ENCODE results near the gene NCF4.
A peak's percentile ranks its signal among the peaks of the same experiment; 100 is the strongest.

Gene NCF4

DNA sequence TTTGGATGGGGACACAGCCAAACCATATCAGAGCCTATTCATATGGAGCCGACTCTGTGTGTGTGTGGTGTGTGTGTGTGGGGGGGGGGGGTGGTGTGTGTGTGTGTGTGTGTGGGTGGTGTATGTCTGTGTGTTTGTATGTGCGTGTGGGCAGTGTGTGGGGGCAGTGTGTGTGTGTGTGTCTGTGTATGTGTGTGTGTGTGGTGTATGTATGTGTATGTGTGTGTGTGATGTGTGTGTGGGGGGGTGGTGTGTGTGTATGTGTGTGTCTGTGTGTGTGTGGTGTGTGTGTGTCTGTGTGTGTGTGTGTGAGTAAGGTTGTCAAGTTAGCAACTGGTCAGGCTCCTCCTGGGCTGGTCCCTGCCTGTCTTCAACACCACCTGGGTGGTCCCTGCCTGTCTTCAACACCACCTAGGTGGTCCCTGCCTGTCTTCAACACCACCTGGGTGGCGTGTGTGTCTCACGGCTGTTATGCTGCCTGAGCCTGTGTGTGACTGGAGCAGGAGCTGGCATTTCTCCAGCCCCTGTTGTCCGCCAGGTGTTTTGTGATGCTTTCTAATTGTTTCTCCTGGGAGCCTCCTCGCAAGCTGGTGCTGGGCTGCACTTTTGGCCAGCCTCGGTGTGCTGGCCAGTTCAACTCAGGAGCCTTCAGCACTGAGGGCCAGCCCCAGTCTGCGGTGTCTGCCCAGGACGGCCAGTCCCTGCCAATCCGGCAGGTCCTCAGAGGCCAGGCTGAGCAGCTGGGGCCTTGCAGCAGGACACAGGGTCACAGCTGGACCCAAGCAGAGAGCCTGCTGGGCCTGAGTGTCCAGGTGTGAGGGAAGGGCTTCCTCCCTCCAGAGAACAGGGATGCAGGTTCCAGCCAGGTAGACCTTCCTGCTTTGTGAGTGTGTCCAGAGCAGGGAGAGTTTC is 22.4 kb upstream of the NCF4 start:
- no peak for DNase-seq

DNA sequence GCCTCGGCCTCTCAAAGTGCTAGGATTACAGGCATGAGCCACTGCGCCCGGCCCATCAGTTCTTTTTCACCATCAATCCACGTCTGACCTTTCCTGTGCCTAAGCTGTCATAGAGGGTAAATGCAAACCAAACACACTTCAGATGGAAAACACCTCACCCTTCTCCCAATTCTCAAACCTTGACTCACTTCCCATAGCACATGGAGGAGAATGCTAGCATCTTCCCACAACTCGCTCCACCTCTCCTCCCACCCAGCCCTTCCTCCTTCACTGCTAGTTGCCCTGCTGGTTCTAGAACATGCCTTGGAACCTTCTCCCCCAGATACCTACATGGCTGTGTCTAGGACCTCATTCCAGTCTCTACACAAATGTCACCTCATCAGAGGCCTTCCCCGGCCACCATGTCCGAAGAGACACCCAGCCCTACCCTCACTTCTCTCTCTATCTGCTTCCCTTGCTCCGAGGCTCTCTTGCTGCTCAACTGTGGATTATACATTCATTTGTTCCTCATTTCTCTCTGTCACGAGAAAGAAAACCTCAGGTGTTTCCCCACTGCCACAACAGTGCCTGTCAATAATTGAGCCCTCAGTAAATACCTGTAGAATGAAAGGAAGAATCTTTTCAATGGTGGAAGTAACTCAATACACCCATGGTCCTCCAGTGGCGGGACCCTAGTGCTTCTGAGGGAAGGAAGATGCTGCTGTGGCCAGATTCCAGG is 21.3 kb upstream of the NCF4 start:
- no peak for DNase-seq

DNA sequence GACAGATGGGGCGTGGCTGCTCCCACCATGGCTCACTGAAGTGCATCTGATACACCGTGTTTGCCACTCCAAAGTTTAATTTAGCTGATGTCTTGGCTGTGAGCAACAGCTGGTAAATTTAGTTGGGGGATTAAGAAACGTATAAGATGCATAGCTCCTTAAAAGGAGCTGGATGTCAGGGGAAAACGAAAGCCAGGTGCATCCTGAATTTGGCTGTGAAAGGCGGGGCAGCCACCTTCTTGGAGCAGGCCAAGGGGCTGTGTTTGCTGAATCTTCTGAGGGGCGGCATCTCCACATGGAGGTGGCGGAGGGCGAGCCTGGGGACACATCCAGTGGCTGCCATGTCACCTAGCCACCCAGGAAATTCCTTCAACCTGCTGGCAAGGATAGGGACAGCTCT is 20.7 kb upstream of the NCF4 start:
- no peak for DNase-seq

DNA sequence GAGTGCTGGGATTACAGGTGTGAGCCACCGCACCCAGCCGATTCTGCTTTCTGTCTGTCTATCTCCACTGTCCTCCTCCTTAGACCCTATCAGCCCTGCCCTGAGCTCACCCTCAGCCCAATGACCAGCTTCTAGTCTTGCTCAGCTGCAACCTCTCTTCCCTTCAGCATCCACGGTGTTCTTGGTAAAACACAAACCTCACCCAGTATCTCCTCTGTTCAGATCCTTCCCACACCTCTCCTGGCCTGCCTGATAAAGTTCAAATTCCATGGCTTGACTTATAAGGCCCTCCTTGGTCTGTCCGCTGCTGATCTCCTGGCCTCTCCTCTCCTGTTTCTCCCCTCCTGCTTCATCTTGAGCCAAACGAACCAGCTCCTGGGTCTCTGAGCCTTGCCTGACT is 14.5 kb upstream of the NCF4 start:
- no peak for DNase-seq

DNA sequence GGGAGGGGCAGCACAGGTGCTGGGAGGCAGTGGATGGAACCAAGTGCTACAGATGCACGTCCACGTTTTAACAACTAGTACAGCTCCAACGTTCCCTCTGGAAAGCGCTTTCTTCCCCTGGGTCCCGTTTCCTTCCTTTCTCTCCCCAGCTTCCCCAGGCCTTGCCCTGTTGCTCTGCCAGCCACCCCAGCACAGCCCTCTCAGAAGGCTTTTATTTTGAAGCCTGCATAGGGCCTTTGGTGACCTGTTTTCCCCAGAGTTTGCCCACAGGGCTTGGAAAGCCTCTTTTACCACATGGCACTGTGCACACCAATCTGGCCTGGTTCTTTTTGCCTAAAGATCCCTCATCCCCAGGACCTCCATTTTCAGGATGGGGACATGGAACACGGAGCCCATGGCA is 13.9 kb upstream of the NCF4 start:
- no peak for DNase-seq

DNA sequence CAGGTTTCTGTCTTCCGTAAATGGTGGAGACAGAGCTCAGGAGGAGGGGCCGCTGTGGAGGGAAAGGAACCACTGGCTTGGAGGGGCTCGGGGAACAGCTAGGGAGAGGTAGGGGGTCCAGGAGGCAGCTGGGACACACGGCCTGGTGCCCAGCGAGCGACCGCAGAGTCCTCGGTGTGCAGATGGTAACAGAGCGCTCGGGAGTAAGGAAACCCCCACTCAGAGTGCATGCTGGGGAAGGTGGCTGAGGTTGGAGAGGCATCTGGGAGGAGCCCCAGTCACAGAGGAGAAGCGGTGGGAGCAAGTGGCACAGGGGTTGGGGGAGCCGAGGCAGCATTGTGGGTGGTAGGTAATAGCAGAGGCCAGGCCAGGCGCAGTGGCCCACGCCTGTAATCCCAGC is 10.8 kb upstream of the NCF4 start:
- no peak for DNase-seq

DNA sequence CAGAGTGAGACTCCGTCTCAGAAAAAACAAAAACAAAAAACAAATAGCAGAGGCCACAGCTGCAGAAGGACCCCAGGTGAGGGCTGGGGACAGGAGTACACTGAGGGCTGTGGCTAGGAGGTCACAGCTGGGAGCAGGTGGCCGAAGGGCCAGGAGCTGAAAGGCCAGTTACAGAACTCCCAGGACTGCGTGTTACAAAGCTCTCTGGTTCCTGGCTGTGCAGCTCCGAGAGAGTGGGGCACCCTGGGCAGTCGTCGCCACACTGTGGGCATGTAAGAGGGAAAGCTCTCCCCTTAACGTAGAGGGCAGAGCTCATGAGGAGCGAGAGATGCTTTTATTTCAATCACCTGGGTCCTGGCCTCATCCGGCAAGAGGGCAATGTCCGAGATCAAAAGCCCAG is 10.1 kb upstream of the NCF4 start:
- DNase-seq = no peak

DNA sequence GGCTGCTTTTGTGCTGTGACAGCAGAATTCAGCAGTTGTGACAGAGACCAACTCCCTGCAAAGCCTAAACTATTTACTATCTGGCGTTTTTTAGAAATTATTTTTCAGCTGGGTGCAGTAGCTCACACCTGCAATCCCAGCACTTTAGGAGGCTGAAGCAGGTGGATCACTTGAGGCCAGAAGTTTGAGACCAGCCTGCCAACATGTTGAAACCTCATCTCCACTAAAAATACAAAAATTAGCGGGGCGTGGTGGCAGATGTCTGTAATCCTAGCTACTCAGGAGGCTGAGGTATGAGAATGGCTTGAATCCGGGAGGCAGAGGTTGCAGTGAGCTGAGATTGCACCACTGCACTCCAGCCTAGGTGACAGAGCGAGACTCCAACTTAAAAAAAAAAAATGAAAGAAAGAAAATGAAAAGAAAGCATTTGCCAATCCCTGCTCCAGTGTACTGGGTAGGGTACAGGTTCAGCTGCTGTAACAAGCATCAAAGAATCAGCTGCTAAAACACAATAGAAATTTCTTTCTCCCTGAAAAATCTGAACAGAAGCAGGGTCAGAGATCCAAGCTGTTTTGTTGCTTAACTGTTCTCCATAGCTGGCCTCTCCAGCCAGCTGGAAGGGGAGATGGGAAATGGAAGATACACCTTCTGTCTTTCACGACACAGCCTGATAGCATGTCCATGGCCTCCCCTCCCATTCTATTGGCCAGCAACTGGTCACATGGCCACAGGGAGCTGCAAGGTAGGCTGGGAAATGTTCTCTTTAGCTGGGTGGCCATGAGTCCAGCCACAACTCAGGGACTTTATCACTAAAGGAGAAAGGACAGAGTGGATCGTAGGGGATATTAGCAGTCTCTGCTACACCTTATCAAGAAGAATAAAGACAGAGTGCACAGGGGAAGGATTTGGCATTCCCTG is 8.5 kb upstream of the NCF4 start:
- DNase-seq = no peak

DNA sequence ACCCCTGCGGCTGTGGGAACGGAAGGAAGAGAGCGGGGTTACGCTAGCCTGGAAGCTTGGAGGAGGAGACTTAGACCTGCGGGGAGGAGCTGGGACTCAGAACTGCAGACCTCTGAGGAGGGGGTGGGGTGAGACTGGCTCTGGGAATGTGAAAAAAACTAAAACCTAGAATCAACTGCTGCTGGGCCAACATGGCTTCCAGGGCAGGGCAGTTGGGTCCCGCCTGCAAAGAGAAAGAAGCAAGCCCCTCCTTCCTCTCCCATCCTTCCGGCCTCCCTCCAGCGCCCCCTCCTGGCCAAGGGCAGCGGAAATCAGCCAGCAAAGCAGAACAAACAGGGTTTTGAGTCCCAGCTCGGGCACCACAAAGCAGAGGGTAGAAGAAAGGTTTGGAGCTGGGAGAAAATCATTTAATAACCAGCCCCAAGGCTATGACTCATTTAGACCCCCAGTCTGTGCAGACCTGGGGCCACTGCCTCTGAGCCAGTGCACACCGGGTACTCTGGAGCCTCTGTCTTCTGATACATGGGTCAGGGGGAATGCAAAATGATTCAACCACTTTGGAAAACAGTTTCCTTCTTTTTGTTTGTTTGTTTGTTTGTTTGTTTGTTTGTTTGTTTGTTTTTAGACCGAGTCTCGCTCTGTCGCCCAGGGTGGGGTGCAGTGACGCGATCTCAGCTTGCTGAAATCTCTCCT is 7.3 kb upstream of the NCF4 start:
- DNase-seq = peak; percentile 57

DNA sequence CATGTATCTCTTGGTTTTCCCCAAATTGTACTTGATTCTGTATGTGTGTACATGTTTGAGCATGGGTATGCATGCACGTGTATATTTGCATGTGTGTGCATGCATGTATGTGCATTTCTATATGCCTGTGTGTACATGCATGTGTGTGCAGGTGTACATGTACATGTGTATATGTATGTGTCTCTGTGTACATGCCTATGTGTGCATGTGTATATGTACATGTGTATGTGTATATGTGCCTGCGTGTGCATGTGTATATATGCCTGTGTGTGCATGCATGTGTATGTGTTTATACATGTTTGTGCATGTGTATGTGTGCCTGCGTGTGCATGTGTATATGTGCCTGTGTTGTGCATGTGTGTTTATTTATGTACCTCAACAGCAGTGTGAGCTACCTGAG is 5.3 kb upstream of the NCF4 start:
- no peak for DNase-seq

DNA sequence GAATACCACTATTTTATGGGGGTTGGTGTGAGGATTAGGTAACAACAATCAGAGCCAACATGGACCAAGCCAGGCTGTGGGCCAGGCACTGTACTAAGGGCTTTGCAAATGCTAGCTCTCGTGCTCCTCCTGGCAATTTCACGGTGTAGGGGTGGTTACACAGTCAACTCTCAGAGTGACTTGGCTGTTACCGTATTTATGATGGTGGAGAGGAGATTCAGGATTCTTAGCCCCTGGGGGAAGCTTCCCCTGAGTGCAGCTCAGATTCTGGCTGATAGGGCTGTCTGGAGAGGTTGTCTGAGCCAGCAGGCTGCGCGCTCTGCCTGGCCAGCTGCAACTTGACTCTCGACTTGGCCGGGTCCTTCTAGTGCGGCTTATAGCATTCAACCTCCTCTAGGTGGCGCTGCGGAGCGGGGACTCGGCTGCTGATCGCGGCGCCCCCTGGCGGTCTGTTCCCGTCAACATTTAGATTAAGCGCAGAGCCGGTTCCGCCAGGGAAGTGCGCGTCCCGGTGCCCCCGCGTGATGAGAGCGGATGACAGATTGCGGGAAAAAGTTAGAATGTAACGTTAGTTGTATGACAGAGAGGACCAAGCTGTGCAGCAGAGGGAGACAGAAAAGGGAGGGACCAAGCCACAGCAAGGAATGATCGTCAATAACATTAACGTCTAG is 4.5 kb upstream of the NCF4 start:
- peak; percentile 91 for DNase-seq

DNA sequence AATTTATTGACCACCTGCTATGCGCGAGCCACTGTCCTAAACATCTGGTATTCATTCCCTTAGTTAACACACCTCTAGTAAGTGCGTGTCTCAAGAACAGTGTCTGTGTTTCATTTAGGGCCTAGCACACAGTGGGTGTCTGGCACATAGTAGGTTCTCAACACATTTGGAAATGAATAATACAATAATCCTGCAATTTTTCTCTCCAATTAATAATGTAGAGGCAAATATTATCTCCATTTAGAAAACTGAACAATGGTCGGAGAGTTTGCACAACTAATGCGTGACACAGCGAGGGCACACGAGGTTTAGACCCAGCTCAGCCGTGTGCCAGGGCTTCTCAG is 4.0 kb upstream of the NCF4 start:
- DNase-seq = no peak

DNA sequence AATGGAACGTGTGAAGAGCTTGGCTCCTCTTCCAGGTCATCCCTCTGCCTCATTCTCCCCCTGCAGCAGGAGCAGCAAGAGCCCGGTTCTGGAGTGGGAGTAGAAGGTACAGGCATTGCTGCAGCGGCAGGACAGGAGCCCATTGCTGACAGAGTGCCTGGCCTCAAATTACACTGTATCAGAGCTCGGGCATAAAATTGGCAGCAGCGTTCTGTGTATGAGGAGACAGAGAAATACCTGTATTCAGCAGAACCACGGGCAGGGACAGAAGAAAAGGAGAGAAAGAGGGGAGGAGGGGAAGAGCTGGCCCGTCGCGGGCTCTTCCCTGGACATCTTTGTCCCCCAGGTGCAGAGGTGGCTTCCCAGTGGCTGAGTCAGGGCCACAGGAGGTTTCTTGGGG is 2.6 kb upstream of the NCF4 start:
- DNase-seq = no peak

DNA sequence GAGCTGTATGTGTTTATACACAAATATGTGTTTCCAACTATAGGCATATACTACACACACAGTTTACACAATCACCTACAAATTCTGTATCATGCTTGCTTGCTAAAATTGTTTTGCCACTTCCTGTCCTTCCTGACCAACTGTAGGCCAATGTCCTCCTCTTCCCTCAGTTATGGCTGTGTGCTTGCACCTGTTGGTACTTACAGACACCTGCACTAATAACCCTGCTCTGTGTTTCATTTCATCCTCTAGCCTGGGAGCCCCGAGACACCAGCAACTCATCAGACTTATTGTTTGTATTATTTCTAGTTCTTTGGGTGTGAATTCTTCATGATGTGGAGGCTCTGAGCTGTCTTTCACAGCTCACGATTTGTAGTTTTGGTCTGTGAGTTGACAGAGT is 1.8 kb upstream of the NCF4 start:
- no peak for DNase-seq

DNA sequence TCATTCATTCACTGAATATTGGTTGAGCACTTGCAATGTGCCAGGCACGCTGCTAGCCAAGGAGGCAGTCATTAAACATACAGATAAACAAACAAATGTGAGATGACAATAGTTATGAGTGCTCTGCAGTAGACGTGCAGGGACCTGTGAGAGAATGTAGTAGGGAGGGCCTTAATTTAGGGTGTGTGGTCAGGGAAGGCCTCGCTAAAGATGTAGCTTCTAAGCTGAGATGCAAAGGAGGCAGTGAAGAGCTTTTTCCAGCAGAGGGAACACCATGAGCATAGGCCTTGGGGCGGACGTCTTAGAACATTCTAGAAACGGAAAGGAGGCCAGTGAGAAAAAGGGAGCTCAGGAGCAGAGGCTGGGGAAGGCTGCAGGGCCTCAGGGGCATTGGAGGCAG is 789 bp upstream of the NCF4 start:
- DNase-seq = no peak

DNA sequence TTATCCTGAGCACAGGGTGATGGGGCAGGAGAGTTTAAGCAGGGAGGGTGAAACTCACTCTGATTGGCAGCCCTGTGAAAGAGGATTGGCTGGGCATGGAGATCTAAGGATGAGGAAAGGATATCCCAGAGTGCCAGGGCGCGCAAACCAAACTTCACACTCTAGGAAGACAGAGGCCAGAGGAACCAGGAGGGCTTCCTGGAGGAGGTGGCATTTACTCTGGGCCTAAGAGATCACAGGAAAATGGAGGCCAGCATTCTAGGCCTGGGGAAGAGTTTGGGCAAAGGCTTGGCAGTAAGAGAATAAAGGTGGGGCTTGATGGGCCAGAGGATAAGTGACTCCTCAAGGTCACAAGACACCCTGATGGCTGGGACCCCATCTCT is 377 bp upstream of the NCF4 start:
- no peak for DNase-seq

DNA sequence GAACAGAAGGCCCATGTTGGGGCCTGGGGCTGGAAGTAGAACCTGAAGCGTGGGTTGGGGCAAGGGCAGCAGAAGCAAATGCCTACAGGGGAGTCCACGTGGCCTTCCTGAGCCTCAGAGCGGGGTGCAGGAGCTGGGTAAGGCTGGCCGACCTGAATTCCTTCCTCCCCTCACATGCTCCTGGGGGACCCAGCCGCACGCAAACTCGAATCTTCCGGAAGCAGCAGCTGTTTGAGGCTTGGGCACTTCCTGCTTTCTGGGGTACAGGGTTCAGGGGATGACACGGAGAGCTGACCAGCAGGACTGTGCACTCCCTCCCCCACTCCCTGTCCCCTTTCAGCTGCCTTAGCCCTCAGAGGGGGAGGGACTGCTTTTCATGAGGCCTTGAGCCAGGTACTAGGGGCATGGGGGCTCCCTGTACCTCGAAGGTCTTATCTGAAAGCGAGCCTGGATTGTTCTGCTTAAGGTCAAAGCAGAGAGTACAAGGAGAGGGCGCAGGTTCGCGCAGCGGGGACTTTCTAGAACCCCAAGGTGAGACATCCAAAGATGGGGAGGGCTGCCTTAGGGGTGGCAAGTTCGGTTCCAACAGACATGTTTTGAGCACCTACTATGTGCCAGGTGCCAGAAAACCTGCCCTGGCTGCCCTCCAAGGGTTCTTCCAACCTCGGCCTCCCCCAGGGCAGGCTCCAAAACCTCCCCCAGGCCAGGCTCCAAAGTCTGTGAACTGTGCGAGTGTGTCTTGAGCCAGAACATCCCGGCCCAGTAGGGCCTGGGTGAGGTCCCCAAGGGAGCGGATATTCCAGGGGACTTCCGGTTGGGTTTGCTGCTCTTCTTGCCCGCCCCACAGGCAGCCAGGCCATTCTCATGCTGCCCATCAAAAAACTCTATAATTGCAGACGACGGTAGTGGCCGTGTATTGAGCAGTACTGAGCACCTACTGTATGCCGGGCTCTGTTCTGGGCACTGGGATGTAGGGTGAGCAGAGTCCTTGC is 1.7 kb downstream of the NCF4 start:
- DNase-seq = no peak

DNA sequence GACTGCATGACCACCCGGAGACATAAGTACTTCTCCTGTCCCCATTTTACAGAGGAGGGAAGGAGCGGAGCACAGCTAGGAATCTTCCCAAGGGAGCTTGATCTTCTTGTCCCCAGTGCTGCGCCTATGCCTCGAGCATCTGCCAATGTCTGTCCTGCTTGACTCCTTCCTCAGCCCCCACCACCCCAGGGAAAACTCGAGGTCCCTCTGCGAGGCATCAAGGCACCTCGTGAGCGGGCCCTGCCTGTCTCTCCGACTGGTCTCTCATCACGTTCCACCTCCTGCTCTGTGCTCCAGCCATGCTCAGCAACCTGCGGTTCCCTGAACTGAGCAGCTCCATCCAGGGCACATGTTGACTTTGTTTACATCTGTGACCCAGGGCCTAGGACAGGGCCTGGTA is 2.5 kb downstream of the NCF4 start:
- no peak for DNase-seq

DNA sequence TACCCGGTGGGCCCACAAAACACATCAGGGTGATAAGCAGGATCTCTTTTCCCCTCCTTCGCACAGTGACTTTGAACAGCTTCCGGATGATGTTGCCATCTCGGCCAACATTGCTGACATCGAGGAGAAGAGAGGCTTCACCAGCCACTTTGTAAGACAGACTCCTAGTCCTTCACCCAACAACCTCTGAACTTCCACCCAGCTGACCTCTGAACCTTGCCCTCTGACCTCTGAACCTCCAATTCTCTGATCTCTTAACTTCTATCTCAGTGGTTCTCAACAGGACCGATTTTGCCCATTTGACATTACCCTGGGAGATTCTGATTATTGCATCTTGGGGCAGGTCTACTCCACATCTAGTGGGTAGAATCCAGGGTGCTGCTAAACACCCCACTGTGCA is 3.2 kb downstream of the NCF4 start:
- DNase-seq = no peak

DNA sequence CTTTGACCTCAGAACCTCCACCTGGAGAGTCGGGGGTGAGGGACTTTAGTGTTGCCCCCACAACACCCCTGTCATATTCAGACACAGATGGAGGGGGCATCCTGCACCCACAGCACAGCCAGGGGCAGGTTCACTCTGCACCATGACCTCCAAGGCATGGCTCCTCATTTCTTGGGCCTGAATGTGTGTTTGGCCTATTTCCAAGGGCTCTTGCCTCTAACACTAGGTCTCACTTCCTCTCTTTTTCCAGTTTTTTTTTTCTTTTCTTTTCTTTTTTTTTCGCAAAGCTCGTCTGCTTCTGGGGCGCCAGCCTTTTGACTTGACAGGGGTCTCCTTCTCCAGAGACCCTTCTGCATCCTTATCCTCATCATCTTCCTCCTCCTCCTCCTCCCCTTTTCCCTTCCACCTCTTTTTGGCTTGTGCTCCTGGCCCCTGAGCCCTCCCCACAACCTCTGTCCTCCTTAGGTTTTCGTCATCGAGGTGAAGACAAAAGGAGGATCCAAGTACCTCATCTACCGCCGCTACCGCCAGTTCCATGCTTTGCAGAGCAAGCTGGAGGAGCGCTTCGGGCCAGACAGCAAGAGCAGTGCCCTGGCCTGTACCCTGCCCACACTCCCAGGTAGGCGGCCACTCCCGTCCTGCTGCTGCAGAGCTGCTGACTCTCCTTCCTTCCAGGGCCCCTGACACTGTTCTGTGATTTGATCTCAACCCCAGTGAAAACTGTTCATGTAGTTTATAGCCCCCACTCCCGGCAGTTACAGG is 3.8 kb downstream of the NCF4 start:
- DNase-seq = no peak

Data from left hindlimb (tissue), 1 donor.